ENCODE measurements around the gene CACNA2D1. TPM values are rescaled to one million over a fixed set of nuclear protein-coding genes. Genes with fewer than 3 reads are reported as not detected.

Gene CACNA2D1
- total RNA-seq, 1 experiment from 2014 or later = not detected

DNA sequence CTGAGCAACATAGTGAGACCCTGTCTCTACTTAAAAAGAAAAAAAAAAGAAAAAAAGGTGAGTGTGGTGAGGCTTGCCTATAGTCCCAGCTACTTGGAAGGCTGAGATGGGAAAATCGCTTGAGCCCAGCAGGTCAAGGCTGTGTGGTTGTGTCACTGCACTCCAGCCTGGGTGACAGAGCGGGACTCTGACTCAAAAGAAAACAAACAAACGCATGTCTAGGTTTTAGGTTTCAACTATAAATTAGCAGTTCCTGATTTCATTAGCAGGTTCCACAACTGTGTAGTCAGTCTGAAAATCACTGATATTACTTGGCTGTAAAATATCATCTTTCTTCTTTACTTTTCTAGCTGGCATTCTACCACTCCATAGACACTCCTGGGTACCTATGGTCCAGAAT lies 518.0 kb downstream of the CACNA2D1 start:
- DNase-seq = no peak
- Histone ChIP-seq H3K9ac (ENCODE audit: low read length) (no peak overlapping the region), H4K20me1 (ENCODE audit: insufficient read depth, low read depth, low read length) (no peaks in the 10 kb centered on the region), H2AFZ (ENCODE audit: low read length) (no peak overlapping the region), H3K27ac (ENCODE audit: low read length) (no peak overlapping the region), H3K4me2 (ENCODE audit: low read depth, low read length, poor library complexity, severe bottlenecking) (no peak overlapping the region), H3K4me1 (ENCODE audit: low read length) (no peaks in the 10 kb centered on the region), H3K9me3 (ENCODE audit: low read length) (peaks cover 30% of the 10 kb centered on the region), H3K4me3 (ENCODE audit: low read length) (no peak overlapping the region), H3K27me3 (ENCODE audit: low read length) (no peaks in the 10 kb centered on the region), H3K9me2 (replicated peaks; ENCODE audit: insufficient read depth, low read length) (no peaks in the 10 kb centered on the region), H3K79me2 (ENCODE audit: low read length) (no peaks in the 10 kb centered on the region), H3K36me3 (ENCODE audit: insufficient read depth, low read length) (no peaks in the 10 kb centered on the region)

DNA sequence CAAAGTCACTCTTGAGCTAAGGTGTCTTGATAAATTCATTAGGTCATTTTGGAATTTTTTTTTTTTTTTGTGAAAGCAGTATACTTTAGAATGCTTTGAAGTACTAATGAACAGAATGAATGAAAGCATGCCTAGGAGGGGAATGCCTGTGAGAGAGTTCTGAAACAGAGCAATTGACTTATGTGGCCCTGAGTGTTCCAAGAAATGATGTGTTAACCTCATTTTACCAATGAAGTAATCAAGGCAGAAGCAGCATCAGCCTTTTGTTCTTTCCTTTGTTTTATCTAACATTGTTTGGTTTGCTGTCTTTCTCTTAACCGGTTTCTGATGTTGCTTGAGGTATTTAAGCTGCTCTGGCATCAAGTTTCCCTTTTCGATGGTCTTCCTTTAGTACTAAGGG lies 519.1 kb downstream of the CACNA2D1 start:
- Histone ChIP-seq H3K27ac (ENCODE audit: low read length) (no peak overlapping the region), H2AFZ (ENCODE audit: low read length) (no peak overlapping the region), H3K27me3 (ENCODE audit: low read length) (no peaks in the 10 kb centered on the region), H3K4me1 (ENCODE audit: low read length) (no peaks in the 10 kb centered on the region), H3K9me2 (replicated peaks; ENCODE audit: insufficient read depth, low read length) (no peaks in the 10 kb centered on the region), H3K36me3 (ENCODE audit: insufficient read depth, low read length) (no peaks in the 10 kb centered on the region), H3K4me2 (ENCODE audit: low read depth, low read length, poor library complexity, severe bottlenecking) (no peak overlapping the region), H3K79me2 (ENCODE audit: low read length) (no peaks in the 10 kb centered on the region), H3K9ac (ENCODE audit: low read length) (no peak overlapping the region), H3K4me3 (ENCODE audit: low read length) (no peak overlapping the region), H3K9me3 (ENCODE audit: low read length) (peaks cover 25% of the 10 kb centered on the region), H4K20me1 (ENCODE audit: insufficient read depth, low read depth, low read length) (no peaks in the 10 kb centered on the region)
- DNase-seq = no peak

DNA sequence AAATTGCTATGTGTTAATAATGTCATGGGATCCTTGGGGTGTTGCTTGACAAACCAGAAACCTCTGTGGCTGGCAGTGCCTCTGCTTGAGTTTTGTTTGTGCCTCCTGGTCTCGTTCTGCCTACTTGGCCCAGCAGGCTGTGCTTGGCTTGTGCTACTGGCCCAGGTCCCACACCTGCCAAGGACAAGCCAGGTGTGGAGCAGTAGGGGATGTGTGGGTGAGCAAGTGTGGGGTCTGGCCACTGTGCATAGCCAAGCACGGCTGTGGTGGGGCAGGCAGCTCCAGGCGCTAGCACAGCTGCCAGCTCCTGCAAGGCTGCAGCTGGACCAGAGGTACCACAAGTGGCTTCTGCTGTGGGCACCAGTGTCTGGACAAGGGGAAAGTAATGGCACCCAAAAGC lies 524.1 kb downstream of the CACNA2D1 start:
- H3K9me3 ChIP-seq (ENCODE audit: low read length) = peaks cover 20% of the 10 kb centered on the region
- H3K4me3 ChIP-seq (ENCODE audit: low read length) = no peak overlapping the region
- H3K27ac ChIP-seq (ENCODE audit: low read length) = no peak overlapping the region
- DNase-seq = no peak
- H3K36me3 ChIP-seq (ENCODE audit: insufficient read depth, low read length) = no peaks in the 10 kb centered on the region
- no peaks in the 10 kb centered on the region for H3K79me2 ChIP-seq (ENCODE audit: low read length)
- H3K4me1 ChIP-seq (ENCODE audit: low read length) = no peaks in the 10 kb centered on the region
- H3K9ac ChIP-seq (ENCODE audit: low read length) = no peak overlapping the region
- no peaks in the 10 kb centered on the region for H3K27me3 ChIP-seq (ENCODE audit: low read length)
- no peak overlapping the region for H3K4me2 ChIP-seq (ENCODE audit: low read depth, low read length, poor library complexity, severe bottlenecking)
- H4K20me1 ChIP-seq (ENCODE audit: insufficient read depth, low read depth, low read length) = no peaks in the 10 kb centered on the region
- no peak overlapping the region for H2AFZ ChIP-seq (ENCODE audit: low read length)
- H3K9me2 ChIP-seq (replicated peaks; ENCODE audit: insufficient read depth, low read length) = no peaks in the 10 kb centered on the region

DNA sequence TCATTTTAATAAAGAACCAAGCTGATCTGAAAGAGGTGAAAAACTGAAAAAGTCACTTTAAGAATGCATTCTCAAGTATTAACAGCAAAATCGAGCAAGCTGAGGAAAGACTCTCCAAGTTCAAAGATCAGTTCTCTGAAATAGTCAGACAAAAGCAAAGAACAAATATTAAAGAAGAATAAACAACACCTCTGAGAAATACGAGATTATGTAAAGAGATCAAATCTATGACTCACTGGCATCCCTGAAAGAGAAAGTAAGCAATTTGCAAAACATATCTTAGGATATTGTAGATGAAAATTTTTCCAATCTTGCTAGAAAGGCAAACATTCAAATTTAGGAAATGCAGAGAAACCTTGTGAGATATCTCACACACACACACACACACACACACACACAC lies 535.4 kb downstream of the CACNA2D1 start:
- no peaks in the 10 kb centered on the region for H3K27me3 ChIP-seq (ENCODE audit: low read length)
- H3K27ac ChIP-seq (ENCODE audit: low read length) = no peak overlapping the region
- H3K36me3 ChIP-seq (ENCODE audit: insufficient read depth, low read length) = no peaks in the 10 kb centered on the region
- no peaks in the 10 kb centered on the region for H3K4me1 ChIP-seq (ENCODE audit: low read length)
- DNase-seq = no peak
- no peaks in the 10 kb centered on the region for H4K20me1 ChIP-seq (ENCODE audit: insufficient read depth, low read depth, low read length)
- H3K9ac ChIP-seq (ENCODE audit: low read length) = no peak overlapping the region
- 0 out of 2 replicates have a peak overlapping the region, but pooled peaks have one; percentile 12 for H3K4me3 ChIP-seq (ENCODE audit: low read length)
- no peak overlapping the region for H3K4me2 ChIP-seq (ENCODE audit: low read depth, low read length, poor library complexity, severe bottlenecking)
- peaks cover 13% of the 10 kb centered on the region; the same call in 1 of the 2 replicates for H3K9me3 ChIP-seq (ENCODE audit: low read length)
- no peaks in the 10 kb centered on the region for H3K79me2 ChIP-seq (ENCODE audit: low read length)
- H3K9me2 ChIP-seq (replicated peaks; ENCODE audit: insufficient read depth, low read length) = no peaks in the 10 kb centered on the region
- H2AFZ ChIP-seq (ENCODE audit: low read length) = no peak overlapping the region

DNA sequence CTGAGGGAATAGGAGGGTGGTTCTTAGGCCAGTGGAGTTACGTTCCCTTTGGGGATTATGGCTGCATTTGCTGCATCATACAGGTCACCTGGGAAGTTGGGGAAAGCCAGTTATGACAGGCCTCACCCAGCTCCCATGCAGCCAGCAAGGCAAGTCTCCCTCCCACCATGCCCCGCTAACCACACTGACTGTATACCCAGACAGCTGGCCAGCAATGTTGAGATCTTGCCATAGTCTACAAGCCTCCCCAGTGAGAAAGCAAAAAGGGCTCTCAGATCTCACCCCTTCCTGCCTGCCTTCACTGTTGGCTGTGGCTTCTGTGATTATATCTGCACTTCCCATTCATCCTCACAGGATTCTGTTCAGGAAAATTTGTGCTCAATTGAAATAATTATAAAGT lies 540.5 kb downstream of the CACNA2D1 start:
- Histone ChIP-seq H3K4me2 (ENCODE audit: low read depth, low read length, poor library complexity, severe bottlenecking) (no peak overlapping the region), H3K79me2 (ENCODE audit: low read length) (no peaks in the 10 kb centered on the region), H3K9me2 (replicated peaks; ENCODE audit: insufficient read depth, low read length) (no peaks in the 10 kb centered on the region)

DNA sequence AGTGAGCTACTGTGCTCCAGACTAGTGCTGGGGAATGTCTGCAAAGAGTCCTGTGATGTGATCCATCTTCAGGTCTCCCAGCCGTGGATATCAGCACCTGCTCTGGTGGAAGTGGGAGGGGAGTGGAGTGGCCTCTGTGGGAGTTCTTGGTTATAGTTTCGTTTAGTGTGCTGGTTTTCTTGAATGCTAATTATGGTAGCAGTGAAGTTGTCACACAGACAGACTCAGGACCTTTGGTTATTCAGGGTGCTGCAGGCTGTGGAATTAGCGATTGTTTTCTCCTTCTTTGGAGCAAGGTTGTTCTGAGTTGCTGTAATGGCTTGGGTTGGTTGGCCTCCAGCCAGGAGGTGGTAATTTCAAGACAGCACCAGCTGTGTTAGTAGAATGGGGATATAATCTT lies 541.0 kb downstream of the CACNA2D1 start:
- H3K27ac ChIP-seq (ENCODE audit: low read length) = no peak overlapping the region
- no peaks in the 10 kb centered on the region for H3K4me1 ChIP-seq (ENCODE audit: low read length)
- H2AFZ ChIP-seq (ENCODE audit: low read length) = no peak overlapping the region
- H3K4me2 ChIP-seq (ENCODE audit: low read depth, low read length, poor library complexity, severe bottlenecking) = no peak overlapping the region
- H3K9me2 ChIP-seq (replicated peaks; ENCODE audit: insufficient read depth, low read length) = no peaks in the 10 kb centered on the region
- peaks cover 28% of the 10 kb centered on the region for H3K9me3 ChIP-seq (ENCODE audit: low read length)
- DNase-seq = no peak
- no peaks in the 10 kb centered on the region for H3K36me3 ChIP-seq (ENCODE audit: insufficient read depth, low read length)
- H4K20me1 ChIP-seq (ENCODE audit: insufficient read depth, low read depth, low read length) = no peaks in the 10 kb centered on the region
- no peak overlapping the region for H3K4me3 ChIP-seq (ENCODE audit: low read length)
- no peaks in the 10 kb centered on the region for H3K27me3 ChIP-seq (ENCODE audit: low read length)
- H3K79me2 ChIP-seq (ENCODE audit: low read length) = no peaks in the 10 kb centered on the region
- no peak overlapping the region for H3K9ac ChIP-seq (ENCODE audit: low read length)

More for the DNA sequence above, 540.5 kb downstream of the CACNA2D1 start:
- Histone ChIP-seq H2AFZ (ENCODE audit: low read length) (no peak overlapping the region), H3K9ac (ENCODE audit: low read length) (no peak overlapping the region), H3K27ac (ENCODE audit: low read length) (no peak overlapping the region), H3K27me3 (ENCODE audit: low read length) (no peaks in the 10 kb centered on the region), H3K4me3 (ENCODE audit: low read length) (no peak overlapping the region), H3K4me1 (ENCODE audit: low read length) (no peaks in the 10 kb centered on the region), H3K9me3 (ENCODE audit: low read length) (peaks cover 28% of the 10 kb centered on the region), H4K20me1 (ENCODE audit: insufficient read depth, low read depth, low read length) (no peaks in the 10 kb centered on the region), H3K36me3 (ENCODE audit: insufficient read depth, low read length) (no peaks in the 10 kb centered on the region)
- no peak for DNase-seq

All from Karpas-422 (cell line).